A549 treated with AZD9567 at 1 μM for 4 hours (cell line): Measurements from ENCODE around the gene LRRC4. TPM values are rescaled to one million over a fixed set of nuclear protein-coding genes. Genes with fewer than 3 reads are reported as not detected.

Experiments used
- total RNA-seq: library from RNA; stranded (reverse); fragments of 200-300 nt; extraction: Qiagen RNA extraction; gene quantifications from 5 replicates; pipeline ENCODE4 v1.2.3, GENCODE V29; 2022; ENCODE audit not compliant: insufficient read depth

The LRRC4 gene, protein sequence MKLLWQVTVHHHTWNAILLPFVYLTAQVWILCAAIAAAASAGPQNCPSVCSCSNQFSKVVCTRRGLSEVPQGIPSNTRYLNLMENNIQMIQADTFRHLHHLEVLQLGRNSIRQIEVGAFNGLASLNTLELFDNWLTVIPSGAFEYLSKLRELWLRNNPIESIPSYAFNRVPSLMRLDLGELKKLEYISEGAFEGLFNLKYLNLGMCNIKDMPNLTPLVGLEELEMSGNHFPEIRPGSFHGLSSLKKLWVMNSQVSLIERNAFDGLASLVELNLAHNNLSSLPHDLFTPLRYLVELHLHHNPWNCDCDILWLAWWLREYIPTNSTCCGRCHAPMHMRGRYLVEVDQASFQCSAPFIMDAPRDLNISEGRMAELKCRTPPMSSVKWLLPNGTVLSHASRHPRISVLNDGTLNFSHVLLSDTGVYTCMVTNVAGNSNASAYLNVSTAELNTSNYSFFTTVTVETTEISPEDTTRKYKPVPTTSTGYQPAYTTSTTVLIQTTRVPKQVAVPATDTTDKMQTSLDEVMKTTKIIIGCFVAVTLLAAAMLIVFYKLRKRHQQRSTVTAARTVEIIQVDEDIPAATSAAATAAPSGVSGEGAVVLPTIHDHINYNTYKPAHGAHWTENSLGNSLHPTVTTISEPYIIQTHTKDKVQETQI
- not detected in 5 replicates for total RNA-seq

DNA sequence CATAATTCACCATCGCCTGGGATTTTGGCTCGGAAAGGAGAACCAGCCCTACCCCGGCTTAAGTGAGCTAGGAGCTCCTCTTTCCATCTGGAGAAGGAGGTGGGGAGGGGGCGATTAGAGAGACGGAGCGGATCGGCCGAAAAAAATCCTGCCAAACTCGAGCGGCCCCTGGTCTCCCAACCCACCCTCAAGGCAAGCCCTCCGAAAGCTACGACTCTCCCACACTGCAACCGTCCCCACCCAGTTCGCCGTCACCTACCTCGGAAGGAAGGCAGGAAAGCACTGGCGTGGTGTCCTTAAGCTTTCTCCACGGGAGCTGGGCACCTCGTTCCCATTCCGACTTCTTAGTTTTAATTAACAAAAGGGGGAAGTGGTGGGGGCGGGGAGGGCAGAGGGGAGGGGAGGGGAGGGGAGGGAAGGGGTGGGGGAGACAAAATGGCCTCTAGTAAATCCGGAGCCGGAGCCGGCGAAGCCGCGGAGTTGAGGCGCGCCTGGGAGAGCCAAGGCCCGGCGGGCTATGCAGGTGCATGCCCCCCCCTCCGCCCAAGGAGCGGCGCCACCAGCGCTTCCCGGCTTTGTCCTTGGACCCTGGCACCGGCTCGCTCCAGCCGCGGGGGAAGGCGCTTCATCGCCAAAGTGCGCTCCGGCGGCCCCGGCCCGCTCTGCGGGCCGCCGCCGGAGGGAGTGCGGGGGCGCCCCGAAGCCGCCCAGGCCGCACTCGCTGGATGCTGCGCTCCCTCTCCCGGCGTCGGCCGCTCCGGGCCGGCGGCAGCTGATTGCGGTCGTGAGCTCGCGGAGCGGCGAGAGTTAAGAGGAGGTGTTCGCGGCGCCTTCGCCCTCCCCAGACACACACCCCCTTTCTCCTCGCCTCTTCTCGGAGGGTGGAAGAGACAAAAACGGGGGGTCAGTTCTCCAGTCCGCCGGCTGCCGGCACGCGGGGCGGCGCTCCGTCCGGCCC lies at the start of gene LRRC4:
TSS of gene LRRC4 (minus strand) at position 784 of the 958 bp plus-strand sequence. CDS start 797 bp downstream, outside the sequence.

Other genes with a start within 250 kb of the LRRC4 start
- not detected in 5 replicates for gene LEP, start 209.8 kb upstream of the LRRC4 start, total RNA-seq